ACHN (cell line): ENCODE results near the gene LY86.

Experiments
- DNase-seq: peaks from one replicate; pipeline ENCODE4 v3.0.0-alpha.2; 2015
- in situ Hi-C: cut with HindIII; loops from 2 replicates; pipeline ENCODE4 v1.10.0; 2017; ENCODE audit warnings: low sequenced_read_pairs, low pct_ligation_motif_present, low pct_unique_long_range_greater_than_20kb

Gene LY86

GRCh38 chr6:6569096-6569810 is 19.3 kb upstream of the LY86 start:
- no peak for DNase-seq
- in situ Hi-C loops: no loop called here

- no peak for DNase-seq
Observed at GRCh38 chr6:6569811-6570164, 18.7 kb upstream of the LY86 start.

GRCh38 chr6:6570929-6571671 is 17.4 kb upstream of the LY86 start:
- DNase-seq: no peak
- in situ Hi-C loops: no loop called here

More at GRCh38 chr6:6569811-6570164, 18.7 kb upstream of the LY86 start:
- in situ Hi-C loops: no loop called here

- in situ Hi-C loops: no loop called here
- no peak for DNase-seq
Observed at GRCh38 chr6:6575143-6575542, 13.4 kb upstream of the LY86 start.

- DNase-seq: no peak
- in situ Hi-C loops: no loop called here
Observed at GRCh38 chr6:6577735-6578134, 10.8 kb upstream of the LY86 start.

GRCh38 chr6:6579281-6579680 is 9.2 kb upstream of the LY86 start:
- in situ Hi-C loops: no loop called here
- no peak for DNase-seq

DNA sequence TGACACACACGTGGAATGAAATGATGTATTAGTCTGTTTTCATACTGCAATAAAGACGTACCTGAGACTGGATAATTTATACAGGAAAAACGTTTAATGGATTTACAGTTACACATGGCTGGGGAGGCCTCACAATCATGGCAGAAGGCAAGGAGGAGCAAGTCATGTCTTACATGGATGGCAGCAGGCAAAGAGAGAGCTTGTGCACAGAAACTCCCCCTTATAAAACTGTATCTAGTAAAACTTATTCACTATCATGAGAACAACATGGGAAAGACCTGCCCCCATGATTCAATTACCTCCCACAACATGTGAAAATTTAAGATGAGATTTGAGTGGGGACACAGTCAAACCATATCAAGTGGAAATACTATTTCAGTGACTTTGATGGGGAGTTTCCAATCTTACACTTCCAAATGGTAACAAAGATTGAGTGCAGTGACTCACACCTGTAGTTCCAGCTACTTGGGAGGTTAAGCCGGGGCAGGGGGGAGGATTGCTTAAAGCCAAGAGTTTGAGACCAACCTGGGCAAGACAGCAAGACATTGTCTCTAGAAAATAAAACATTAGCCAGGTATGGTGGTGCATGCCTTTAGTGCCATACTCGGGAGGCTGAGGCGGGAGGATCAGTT is 8.2 kb upstream of the LY86 start:
- DNase-seq: no peak
- in situ Hi-C loops: no loop called here

GRCh38 chr6:6581054-6581453 is 7.5 kb upstream of the LY86 start:
- in situ Hi-C loops: no loop called here
- DNase-seq: no peak

DNA sequence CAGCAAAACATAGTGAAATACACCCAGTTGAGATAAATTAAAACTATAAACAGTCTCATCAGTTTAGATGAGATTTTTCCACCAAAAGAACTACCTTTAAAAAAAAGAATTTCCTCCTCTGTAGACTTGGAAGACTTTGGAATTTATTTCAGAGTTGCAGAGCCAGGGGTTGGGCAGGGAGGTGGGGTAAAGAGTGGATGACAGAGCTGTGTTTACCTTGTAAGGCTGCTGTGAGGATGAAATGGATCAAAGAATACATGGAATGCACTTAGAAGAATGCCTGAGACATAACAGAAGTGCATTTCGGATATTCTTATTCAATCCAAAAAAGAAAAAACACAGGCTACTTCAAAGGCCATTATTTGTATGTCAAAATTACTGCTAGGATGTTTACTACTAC is 6.4 kb upstream of the LY86 start:
- DNase-seq: no peak
- in situ Hi-C loops: no loop called here

DNA sequence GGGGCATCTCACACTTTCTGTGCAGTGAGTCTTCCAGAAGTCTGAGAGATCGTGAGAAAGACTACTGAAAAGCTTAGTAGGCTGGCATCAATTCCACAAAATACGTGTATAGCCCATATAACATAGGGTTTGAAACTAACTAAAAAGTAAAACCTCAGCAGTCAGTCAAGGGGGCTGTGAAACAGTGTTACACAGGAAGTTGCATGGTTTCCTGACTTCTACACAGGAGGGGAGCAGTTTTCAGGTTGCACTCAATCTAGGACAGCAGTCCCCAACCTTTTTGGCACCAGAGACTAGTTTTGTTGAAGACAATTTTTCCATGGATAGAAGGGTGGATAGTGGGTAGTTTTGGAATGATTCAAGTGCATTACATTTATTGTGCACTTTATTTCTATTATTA is 4.7 kb upstream of the LY86 start:
- in situ Hi-C loops: no loop called here
- no peak for DNase-seq

DNA sequence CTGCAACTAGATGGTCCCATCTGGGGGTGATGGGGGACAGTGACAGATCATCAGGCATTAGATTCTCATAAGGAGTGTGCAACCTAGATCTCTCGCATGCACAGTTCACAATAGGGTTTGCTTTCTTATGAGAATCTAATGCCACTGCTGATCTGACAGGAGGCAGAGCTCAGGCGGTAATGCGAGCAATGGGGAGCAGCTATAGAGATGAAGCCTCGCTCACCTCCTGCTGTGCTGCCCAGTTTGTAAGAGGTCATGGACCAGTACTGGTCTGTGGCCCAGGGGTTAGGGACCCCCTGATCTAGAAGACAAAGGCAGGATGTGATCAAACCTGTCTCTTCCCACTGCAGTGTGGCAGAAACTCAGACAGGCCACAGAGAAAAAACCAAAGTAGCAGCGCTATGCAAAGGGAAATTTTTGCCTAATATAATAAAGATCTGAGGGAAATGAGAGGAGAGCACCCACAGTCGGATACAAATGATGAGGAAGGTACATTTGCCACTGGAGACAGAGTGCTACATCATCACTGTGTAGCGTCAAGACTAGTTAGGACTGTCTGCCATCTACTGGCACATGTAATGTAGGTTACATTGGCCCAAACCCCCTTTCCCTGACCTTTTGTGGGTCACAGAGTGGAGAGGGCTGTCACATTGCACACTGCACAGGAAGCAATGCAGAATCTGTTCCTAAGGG is 4.1 kb upstream of the LY86 start:
- DNase-seq: no peak
- in situ Hi-C loops: no loop called here

DNA sequence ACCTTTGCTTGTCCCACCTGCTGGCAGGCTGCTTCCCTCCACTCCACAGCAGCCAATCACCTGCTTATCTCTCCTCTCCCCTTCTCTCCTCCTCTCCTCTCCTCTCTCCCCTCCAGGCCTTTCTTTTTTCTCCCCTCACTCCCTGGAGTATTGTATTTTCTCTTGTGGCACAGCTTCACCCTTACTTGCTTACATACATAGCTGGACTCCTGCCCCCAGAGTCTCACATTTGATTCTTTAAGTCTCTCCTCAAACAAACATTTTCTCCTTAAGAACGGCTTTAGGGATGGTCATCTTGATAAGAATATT is 3.6 kb upstream of the LY86 start:
- DNase-seq: no peak
- in situ Hi-C loops: no loop called here

DNA sequence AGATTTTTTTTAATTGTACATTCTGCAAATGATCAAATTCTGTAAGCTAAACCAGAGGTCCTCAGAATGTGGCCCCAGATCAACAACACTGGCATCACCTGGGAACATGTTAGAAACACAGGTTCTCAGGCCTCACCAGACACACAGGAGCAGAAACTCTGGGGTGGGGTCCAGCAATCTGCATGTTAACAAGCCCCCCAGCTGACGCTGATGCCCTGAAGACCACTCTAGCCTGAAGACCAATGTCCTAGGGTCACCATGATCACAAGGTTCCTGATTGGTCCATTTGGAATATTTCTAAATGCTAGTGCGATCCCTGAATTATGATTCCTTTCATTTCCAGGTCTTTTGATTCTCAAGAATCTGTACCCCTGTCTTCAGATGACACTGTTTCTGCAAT is 2.4 kb upstream of the LY86 start:
- no peak for DNase-seq
- in situ Hi-C loops: no loop called here

GRCh38 chr6:6586671-6587526 is 1.6 kb upstream of the LY86 start:
- in situ Hi-C loops: no loop called here
- no peak for DNase-seq

GRCh38 chr6:6587696-6588063 is 840 bp upstream of the LY86 start:
- DNase-seq: no peak
- in situ Hi-C loops: no loop called here

- in situ Hi-C loops: no loop called here
- no peak for DNase-seq
Observed at GRCh38 chr6:6588924-6589709, 597 bp downstream of the LY86 start.

DNA sequence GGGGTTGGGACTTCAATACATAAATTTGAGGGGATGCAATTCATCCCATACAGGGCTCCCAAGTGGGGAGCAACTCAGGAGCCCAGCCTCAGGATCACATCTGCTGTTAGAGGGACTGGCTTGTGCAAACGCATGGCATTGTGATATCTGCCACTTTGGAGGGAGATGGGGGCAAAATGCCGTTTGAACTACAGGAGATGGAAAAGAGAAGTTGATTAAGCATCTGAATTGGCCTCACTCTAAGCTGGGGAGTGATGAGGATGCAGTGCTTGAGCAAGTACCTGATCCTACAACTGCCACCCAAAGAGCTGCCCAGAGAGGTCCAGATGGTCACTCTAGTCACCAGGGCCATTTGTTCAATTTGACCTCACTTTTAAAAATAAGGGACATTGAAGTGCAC is 2.0 kb downstream of the LY86 start:
- DNase-seq: no peak

More for the DNA sequence above, 2.0 kb downstream of the LY86 start:
- in situ Hi-C loops: no loop called here
